HAP-1 (cell line): ENCODE measurements around the gene NOXRED1.
"Not testable (repeated sequence)": the region's sequence is repeated elsewhere in the genome, so short reads cannot be mapped to it uniquely, and the experiment has no call there.

Experiments
- DNase-seq, 2 experiments: peaks; one replicate each; pipeline ENCODE4 v3.0.0-alpha.2; 2016 to 2020; ENCODE audit warnings: low spot score in 2 of 2
- H3K27me3 ChIP-seq: fragments of 250-450 bp; sonication (Bioruptor Pico); 2 replicates; pipeline ENCODE4 v1.5.1; 2020; ENCODE audit warnings: low read depth, mild to moderate bottlenecking, moderate library complexity
- H3K36me3 ChIP-seq: fragments of 250-450 bp; sonication (Bioruptor Pico); replicated peaks from 2 replicates; pipeline ENCODE4 v1.5.1; 2020; ENCODE audit warnings: mild to moderate bottlenecking
- H3K4me1 ChIP-seq: fragments of 250-450 bp; sonication (Bioruptor Pico); 2 replicates; pipeline ENCODE4 v1.5.1; 2020; ENCODE audit warnings: mild to moderate bottlenecking
- H3K4me3 ChIP-seq: fragments of 250-450 bp; sonication (Bioruptor Pico); 2 replicates; pipeline ENCODE4 v1.5.1; 2020; ENCODE audit warnings: mild to moderate bottlenecking, moderate library complexity
- H3K9me3 ChIP-seq: fragments of 250-450 bp; sonication (Bioruptor Pico); 2 replicates; pipeline ENCODE4 v1.5.1; 2020; ENCODE audit warnings: mild to moderate bottlenecking, moderate library complexity
- in situ Hi-C: fragments of 300-500 bp; cut with MboI; formaldehyde crosslinking; loops from 3 replicates; pipeline ENCODE4 v1.14.3; 2020; ENCODE audit warnings: low sequenced_read_pairs, inconsistent platforms, mixed read lengths

NOXRED1 gene

GRCh38 chr14:77438596-77438995 is 15.3 kb upstream of the NOXRED1 start:
- Histone ChIP-seq H3K9me3 (no peaks in the 10 kb centered on the region), H3K4me1 (no peaks in the 10 kb centered on the region; the same call in 1 of the 2 replicates), H3K27me3 (no peaks in the 10 kb centered on the region), H3K4me3 (no peak overlapping the region), H3K36me3 (peaks cover 10% of the 10 kb centered on the region)
- in situ Hi-C loops = no loop called here
- no peak for DNase-seq

- Histone ChIP-seq H3K9me3 (no peaks in the 10 kb centered on the region), H3K36me3 (peaks cover 3% of the 10 kb centered on the region; the same call in 1 of the 2 replicates), H3K4me1 (no peaks in the 10 kb centered on the region; the same call in 1 of the 2 replicates), H3K27me3 (no peaks in the 10 kb centered on the region), H3K4me3 (no peak overlapping the region)
- in situ Hi-C loops = no loop called here
- DNase-seq = no peak
These were observed 12.7 kb upstream of the NOXRED1 start for GRCh38 chr14:77436042-77436441.

DNA sequence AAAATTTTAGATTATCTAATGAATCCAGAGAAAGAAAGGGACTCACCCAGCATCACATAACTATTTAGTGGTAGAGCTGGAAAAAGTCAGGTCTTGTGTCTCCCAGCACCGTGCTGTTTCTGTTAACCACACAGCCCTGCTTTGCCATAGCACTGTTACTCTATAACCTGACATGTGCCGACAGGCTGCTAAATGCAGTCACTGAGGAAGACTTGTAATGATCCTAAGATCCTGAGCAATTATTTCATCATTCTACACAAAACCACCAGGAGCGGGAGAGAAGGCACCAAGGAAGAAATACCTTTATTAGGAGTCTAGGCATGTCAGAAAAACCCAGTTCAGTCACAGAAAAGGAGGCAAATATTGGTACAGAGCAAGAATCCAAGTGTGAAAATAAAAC is 3.1 kb upstream of the NOXRED1 start:
- H3K36me3 ChIP-seq = peaks cover 15% of the 10 kb centered on the region
- H3K4me1 ChIP-seq = no peaks in the 10 kb centered on the region
- no peaks in the 10 kb centered on the region for H3K9me3 ChIP-seq
- in situ Hi-C loops = no loop called here
- H3K4me3 ChIP-seq = no peak overlapping the region
- H3K27me3 ChIP-seq = no peaks in the 10 kb centered on the region
- DNase-seq = no peak

DNA sequence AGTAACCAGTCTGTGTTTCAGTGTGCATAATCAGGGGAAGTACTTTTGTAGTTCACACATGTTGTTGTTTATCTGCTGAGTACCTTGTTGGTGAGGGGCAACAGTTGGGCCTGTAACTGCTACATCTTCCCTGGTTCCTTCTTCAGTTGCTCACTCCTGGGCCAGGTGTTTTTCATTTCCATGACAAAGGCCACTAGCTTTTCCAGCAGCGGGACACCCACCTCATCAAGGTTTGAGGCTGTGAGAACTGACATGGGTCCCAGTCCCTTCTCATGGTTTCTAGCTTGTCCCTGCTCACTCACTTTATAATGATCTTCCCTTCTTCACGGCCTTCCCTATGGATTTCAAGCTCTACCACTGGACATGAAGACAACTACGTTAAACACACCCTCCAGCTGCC is 1.5 kb upstream of the NOXRED1 start:
- in situ Hi-C loops = no loop called here
- H3K36me3 ChIP-seq = peaks cover 15% of the 10 kb centered on the region
- H3K4me1 ChIP-seq = no peaks in the 10 kb centered on the region
- H3K4me3 ChIP-seq = no peak overlapping the region
- no peak for DNase-seq
- H3K27me3 ChIP-seq = no peaks in the 10 kb centered on the region
- H3K9me3 ChIP-seq = no peaks in the 10 kb centered on the region

DNA sequence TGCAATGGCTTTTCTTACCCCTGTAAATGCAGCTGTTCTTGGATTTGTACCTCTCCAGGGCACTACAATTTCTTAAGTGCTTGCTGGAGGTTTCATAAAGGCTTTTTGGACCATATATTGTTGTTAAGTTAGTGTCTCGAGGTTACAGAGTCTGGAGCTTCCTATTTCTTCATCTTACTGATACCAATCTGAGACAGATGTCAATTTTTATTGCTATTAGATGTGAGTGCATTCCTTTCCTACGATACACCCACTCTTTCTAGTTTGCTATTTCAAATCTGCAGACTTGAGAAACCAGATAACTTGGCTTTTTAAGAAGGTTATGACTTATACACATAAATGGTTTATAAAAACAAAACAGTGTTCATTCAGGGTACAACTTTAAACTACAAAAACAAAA is 2.1 kb downstream of the NOXRED1 start:
- no peaks in the 10 kb centered on the region for H3K4me1 ChIP-seq
- peaks cover 7% of the 10 kb centered on the region; the same call in 1 of the 2 replicates for H3K9me3 ChIP-seq
- no peak for DNase-seq
- no peak overlapping the region for H3K4me3 ChIP-seq
- no peaks in the 10 kb centered on the region for H3K27me3 ChIP-seq
- H3K36me3 ChIP-seq = no peaks in the 10 kb centered on the region; the same call in 1 of the 2 replicates
- in situ Hi-C loops = no loop called here

- Histone ChIP-seq H3K27me3 (no peaks in the 10 kb centered on the region), H3K4me1 (no peaks in the 10 kb centered on the region), H3K36me3 (no peaks in the 10 kb centered on the region), H3K4me3 (no peak overlapping the region), H3K9me3 (peaks cover 7% of the 10 kb centered on the region; the same call in 1 of the 2 replicates)
- in situ Hi-C loops = no loop called here
- DNase-seq = no peak
These were observed 6.5 kb downstream of the NOXRED1 start for GRCh38 chr14:77416836-77417235.

DNA sequence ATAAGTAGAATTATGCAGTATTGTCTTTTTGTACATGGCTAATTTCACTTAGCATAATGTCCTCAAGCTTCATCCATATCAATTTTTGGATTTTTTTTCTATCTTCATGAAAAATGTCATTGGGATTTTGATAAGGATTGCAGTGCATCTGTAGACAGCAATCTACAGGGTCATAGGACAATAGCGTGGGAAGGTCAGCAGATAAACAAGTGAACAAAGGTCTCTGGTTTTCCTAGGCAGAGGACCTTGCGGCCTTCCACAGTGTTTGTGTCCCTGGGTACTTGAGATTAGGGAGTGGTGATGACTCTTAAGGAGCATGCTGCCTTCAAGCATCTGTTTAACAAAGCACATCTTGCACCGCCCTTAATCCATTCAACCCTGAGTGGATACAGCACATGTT is 7.2 kb downstream of the NOXRED1 start:
- DNase-seq, H3K27me3 ChIP-seq, H3K9me3 ChIP-seq, H3K4me3 ChIP-seq, H3K36me3 ChIP-seq, in situ Hi-C loops, H3K4me1 ChIP-seq: not testable (repeated sequence)

GRCh38 chr14:77415403-77416030 is 7.8 kb downstream of the NOXRED1 start:
- H3K4me3 ChIP-seq, DNase-seq, in situ Hi-C loops: not testable (repeated sequence)

GRCh38 chr14:77409131-77409533 is 14.2 kb downstream of the NOXRED1 start:
- DNase-seq = no peak
- no peaks in the 10 kb centered on the region for H3K27me3 ChIP-seq
- H3K36me3 ChIP-seq = no peaks in the 10 kb centered on the region
- H3K4me3 ChIP-seq = no peak overlapping the region
- H3K9me3 ChIP-seq = no peaks in the 10 kb centered on the region
- H3K4me1 ChIP-seq = no peaks in the 10 kb centered on the region
- in situ Hi-C loops = no loop called here

More at GRCh38 chr14:77415403-77416030, 7.8 kb downstream of the NOXRED1 start:
- H3K4me1 ChIP-seq, H3K9me3 ChIP-seq, H3K27me3 ChIP-seq, H3K36me3 ChIP-seq: not testable (repeated sequence)

- Histone ChIP-seq H3K4me1 (no peaks in the 10 kb centered on the region), H3K36me3 (no peaks in the 10 kb centered on the region), H3K4me3 (no peak overlapping the region), H3K27me3 (no peaks in the 10 kb centered on the region), H3K9me3 (no peaks in the 10 kb centered on the region)
- in situ Hi-C loops = no loop called here
- no peak for DNase-seq
These were observed 16.2 kb downstream of the NOXRED1 start for GRCh38 chr14:77407158-77407557.

- Histone ChIP-seq H3K36me3 (no peaks in the 10 kb centered on the region), H3K9me3 (no peaks in the 10 kb centered on the region), H3K27me3 (no peaks in the 10 kb centered on the region), H3K4me1 (no peaks in the 10 kb centered on the region), H3K4me3 (no peak overlapping the region)
- in situ Hi-C loops = no loop called here
- no peak for DNase-seq
These were observed 16.6 kb downstream of the NOXRED1 start for GRCh38 chr14:77406718-77407117.

GRCh38 chr14:77406086-77406485 is 17.2 kb downstream of the NOXRED1 start:
- no peak for DNase-seq
- Histone ChIP-seq H3K4me1 (no peaks in the 10 kb centered on the region), H3K27me3 (no peaks in the 10 kb centered on the region), H3K9me3 (no peaks in the 10 kb centered on the region), H3K4me3 (no peak overlapping the region), H3K36me3 (no peaks in the 10 kb centered on the region)
- in situ Hi-C loops = no loop called here

GRCh38 chr14:77403768-77404167 is 19.6 kb downstream of the NOXRED1 start:
- Histone ChIP-seq H3K27me3 (no peaks in the 10 kb centered on the region), H3K36me3 (no peaks in the 10 kb centered on the region), H3K4me3 (no peak overlapping the region), H3K9me3 (no peaks in the 10 kb centered on the region), H3K4me1 (no peaks in the 10 kb centered on the region; the same call in 1 of the 2 replicates)
- in situ Hi-C loops = no loop called here
- DNase-seq = no peak

DNA sequence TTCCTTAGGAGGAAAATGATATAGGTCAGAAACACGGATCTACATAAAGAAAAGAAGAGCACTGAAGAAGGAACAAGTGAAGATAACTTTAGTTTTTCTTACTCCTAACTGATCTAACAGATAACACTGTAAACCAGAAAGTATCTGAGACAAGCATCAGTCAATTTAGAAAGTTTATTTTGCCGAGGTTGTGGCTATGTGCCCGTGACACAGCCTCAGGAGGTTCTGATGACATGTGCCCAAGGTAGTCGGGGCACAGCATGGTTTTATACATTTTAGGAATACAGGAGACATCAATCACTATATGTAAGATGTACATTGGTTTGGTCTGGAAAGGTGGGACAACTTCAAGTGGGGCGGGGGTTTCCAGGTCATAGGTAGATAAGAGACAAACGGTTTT is 23.1 kb downstream of the NOXRED1 start:
- H3K27me3 ChIP-seq = no peaks in the 10 kb centered on the region
- H3K4me3 ChIP-seq = no peak overlapping the region
- H3K36me3 ChIP-seq = no peaks in the 10 kb centered on the region
- no peak for DNase-seq
- in situ Hi-C loops = no loop called here
- no peaks in the 10 kb centered on the region; the same call in 1 of the 2 replicates for H3K9me3 ChIP-seq
- H3K4me1 ChIP-seq = no peaks in the 10 kb centered on the region; the same call in 1 of the 2 replicates

DNA sequence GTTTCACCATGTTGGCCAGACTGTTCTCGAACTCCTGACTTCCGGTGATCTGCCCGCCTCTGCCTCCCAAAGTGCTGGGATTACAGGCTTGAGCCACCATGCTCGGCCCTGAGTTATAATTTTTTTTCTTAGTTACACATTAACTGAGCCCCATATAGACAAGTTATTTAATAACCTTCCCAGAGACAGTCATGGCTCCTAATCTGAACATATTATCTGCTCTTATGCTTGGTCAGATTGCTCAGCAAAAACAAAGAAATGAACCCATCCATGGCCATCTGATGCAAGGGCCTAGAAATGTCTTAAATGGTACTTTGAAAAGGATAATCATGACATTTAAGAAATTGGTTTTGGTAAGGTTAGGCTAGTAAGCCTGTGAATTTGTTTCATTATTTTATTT is 33.1 kb downstream of the NOXRED1 start:
- H3K27me3 ChIP-seq = no peaks in the 10 kb centered on the region
- no peaks in the 10 kb centered on the region for H3K4me1 ChIP-seq
- H3K4me3 ChIP-seq = no peak overlapping the region
- in situ Hi-C loops = no loop called here
- no peaks in the 10 kb centered on the region for H3K36me3 ChIP-seq
- DNase-seq = no peak
- no peaks in the 10 kb centered on the region for H3K9me3 ChIP-seq
